Suppressor macrophage treated with lipopolysaccharide for 4 hours (primary cell): ENCODE data around the gene ADGRV1.

ENCODE experiments used
- DNase-seq: peaks from one replicate; pipeline ENCODE4 v3.0.0-alpha.2; 2020

Gene ADGRV1

DNA sequence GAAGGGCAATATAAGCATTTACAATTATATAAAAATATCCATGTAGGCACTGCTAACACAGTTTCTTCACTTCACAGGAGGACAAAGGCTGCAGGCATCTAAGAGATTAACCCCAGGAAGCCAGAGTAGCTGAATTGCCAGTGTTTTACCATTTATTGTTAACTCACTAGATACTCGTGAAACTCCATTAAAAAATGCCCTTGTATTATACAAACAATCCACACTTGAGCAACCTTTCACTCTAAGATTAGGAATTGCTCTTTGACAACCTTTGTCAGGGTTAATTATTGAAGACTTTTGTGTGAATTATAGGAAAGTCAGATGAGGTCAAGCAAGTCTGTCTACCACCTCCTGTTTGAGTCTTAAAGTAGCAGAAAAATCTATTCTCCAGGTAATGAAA lies 317.8 kb downstream of the ADGRV1 start:
- no peak for DNase-seq

DNA sequence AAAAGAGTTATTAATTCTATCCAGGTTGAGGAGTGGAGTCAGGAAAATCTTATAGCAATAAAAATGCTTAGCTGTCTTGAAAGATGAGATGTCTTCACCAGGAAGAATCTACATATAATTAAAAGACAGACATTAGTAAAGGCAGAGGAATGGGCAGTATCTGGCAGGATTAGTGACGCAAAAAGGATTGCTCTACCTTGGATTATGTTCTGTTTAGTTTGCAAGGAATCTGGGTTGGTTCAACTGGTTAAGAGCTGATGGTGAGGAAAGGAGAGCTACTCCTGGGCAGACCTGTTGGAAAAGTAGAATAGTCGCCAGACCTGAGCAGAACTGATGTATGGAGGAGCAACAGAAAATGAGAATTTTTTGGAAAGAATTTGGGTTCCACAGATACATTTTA lies 318.5 kb downstream of the ADGRV1 start:
- no peak for DNase-seq

- peak; percentile 81 for DNase-seq
These were observed 319.5 kb downstream of the ADGRV1 start for GRCh38 chr5:90878081-90878480.

GRCh38 chr5:90878549-90879196 lies 320.1 kb downstream of the ADGRV1 start:
- DNase-seq, result peak; percentile 76

DNA sequence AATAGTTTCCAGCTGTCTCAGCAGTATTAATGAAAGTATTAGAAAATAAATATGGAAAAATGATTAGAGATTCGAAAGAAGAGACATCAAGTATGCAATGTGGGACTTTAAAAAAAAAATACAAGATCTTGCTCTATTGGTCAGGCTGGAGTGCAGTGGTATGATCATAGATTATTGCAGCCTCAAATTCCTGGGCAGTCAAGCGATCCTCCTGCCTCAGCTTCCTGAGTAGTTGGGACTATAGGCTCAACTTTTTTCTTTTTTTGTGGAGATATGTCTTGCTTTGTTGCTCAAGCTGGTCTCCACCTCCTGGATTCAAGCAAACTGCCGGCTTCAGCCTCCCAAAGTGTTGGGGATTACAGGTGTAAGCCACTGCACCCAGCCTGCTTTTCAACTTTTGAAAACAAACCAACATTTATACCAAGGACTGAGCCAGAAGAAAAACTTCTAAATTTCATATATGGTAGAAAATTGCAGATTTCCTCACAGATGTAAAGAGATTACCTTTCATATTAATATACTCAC lies 323.1 kb downstream of the ADGRV1 start:
- DNase-seq, result no peak

DNA sequence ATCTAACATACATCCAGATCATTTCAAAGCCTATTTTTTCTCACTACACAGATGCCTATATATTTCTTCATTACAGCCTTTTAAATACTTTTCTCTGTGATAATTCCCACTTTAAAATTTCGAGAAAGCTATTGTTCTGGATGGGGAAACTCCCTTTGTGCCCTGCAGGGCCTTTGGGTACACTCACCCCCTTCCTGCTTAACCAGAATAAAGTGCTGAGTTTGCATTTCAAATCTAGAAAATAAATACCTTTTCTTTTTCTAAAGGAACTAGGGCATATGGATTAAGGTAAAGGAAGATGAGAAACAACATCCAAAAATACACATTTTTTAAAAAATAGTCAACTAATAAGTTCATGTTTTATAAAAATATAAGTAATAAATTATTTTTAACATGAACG lies 323.9 kb downstream of the ADGRV1 start:
- no peak for DNase-seq

GRCh38 chr5:90885180-90885868 lies 326.7 kb downstream of the ADGRV1 start:
- no peak for DNase-seq

GRCh38 chr5:90886381-90886780 lies 327.8 kb downstream of the ADGRV1 start:
- DNase-seq, result no peak

GRCh38 chr5:90888511-90889324 lies 330.1 kb downstream of the ADGRV1 start:
- DNase-seq, result no peak

- no peak for DNase-seq
These were observed 330.7 kb downstream of the ADGRV1 start for GRCh38 chr5:90889325-90889600.

GRCh38 chr5:90890180-90890579 lies 331.6 kb downstream of the ADGRV1 start:
- no peak for DNase-seq

DNA sequence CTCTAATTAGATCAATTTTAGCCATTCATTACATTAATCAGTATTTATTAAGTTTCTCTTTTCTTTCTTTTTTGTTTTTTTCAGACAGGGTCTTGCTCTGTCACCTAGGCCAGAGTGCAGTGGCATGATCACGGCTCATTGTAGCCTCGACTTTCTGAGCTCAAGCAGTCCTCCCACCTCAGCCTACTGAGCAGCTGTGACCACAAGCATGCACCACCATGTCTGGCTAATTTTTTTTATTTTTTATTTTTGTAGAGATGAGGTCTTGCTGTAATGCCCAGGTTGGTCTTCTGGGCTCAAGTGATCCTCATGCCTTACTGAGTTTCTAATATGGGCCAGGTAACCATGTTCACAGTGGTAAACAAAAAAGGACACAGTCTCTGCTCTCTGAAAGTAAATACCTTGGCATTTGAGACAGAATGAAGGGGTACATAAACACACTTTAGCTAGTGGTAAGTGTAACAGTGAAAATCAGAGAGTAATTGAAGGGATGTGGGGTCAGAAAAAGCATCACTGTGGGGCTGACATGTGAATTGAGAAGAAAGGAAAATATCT lies 336.3 kb downstream of the ADGRV1 start:
- DNase-seq, result no peak

DNA sequence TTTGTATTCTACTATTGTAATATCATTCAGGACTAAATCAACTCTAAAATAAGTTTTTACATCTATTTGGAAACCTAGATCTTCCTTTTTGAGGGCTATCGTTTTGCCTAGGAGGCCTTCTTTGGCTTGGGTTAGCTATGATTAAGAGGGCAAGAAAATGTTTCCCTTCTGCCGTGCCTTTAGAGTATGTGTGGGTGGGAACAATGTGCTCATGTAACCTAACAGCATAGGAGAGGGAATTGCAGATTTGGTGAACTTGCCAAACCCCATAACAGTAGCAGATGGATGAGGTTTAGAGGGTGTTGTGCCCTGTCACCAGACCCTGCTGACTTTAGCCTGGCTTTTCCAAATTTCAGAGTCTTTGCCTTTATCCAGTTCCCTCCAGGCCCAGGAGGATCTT lies 339.0 kb downstream of the ADGRV1 start:
- no peak for DNase-seq

DNA sequence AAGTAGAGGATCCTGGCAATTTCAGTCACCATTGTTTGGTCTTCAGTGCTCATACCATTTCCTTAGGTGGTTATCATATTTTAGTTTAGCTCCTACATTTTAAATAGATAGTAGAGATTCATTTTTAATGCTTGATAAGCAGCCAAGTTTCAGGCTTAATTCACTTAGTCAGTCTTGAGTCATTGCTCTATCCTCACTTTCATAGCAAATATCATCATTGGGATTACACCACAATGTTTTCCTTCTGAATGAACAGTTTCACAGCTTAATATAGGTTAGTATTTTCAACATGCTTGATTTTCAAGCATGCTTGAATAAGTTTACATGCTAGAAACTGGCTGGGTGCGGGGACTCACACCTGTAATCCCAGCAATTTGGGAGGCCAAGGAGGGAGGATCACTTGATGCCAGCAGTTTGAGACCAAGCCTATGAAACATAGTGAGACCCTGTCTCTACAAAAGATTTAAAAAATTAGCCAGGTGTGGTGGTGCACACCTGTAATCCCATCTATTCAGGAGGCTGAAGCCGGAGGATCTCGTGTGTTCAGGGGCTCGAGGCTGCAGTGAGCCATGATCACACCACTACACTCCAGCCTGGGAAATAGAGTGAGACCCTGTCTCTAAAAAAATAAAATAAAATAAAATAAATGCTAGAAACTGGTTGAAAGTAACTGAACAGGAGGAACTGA lies 339.9 kb downstream of the ADGRV1 start:
- peak; percentile 35 for DNase-seq

GRCh38 chr5:90899014-90899604 lies 340.5 kb downstream of the ADGRV1 start:
- DNase-seq, result no peak

DNA sequence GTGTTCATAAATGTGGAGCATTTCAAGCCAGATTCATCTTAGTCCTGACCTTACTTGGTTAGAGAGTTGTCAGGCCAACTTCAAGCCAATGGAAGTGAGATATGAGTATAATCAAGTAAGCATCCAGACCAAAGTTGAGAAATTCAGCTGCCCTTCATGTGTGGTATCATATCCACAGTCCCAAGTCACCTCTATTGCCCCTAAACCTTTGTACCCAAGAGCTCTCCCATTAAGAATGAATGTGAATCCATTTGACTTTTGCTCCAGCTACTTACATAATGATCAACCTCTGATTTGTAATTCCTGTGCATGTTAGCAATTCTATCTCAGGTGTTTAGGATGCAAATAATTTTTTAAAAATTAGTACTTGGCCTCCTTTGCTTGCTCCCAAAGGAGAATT lies 342.7 kb downstream of the ADGRV1 start:
- no peak for DNase-seq

- DNase-seq, result no peak
These were observed 343.6 kb downstream of the ADGRV1 start for GRCh38 chr5:90902170-90902569.

- peak; percentile 53 for DNase-seq
These were observed 344.2 kb downstream of the ADGRV1 start for GRCh38 chr5:90902651-90903386.

DNA sequence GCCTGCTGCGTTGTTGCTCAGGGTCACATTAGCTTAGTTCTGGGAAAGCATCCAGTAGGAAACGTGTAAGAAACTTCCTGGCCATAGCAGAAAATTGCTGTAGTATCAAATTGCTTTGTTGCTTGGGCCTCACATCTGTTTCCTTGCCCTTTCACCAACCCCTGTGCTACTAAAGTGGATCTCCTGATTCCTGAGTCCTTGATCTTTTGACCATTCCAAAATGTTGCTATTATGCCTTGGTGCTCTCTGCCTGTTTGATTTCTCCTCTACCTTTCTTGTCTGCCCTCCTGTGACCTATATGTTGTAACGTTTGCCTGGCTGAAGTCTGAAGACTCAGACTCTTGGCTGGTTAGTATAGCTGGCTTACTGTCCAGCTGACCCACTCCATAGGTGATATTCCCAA lies 350.5 kb downstream of the ADGRV1 start:
- no peak for DNase-seq

GRCh38 chr5:90909940-90910339 lies 351.3 kb downstream of the ADGRV1 start:
- no peak for DNase-seq

DNA sequence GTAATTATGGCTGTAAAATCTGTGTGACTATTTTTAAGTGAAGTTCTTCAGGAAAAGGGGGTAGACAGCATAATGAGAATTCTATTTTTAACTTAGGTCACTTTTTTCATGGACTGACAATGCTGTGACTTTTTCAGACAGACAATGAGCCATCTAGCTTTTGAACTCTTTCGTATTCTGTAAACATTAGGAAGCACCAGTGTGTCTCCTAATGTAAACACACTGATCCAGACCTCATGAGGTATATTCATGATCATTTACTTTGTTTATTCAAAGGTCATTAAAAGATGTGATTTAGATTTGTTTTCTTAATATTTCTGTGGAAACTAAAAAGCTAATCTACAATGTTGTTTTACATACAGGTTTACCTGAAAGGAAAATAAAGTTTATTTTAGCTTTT lies 352.6 kb downstream of the ADGRV1 start:
- no peak for DNase-seq

- no peak for DNase-seq
These were observed 353.9 kb downstream of the ADGRV1 start for GRCh38 chr5:90912476-90912875.
